ENCODE results near the gene MYRFL. TPM values are rescaled to one million over a fixed set of nuclear protein-coding genes. Genes with fewer than 3 reads are reported as not detected.
A peak's percentile ranks its signal among the peaks of the same experiment; 100 is the strongest.

The MYRFL gene
- total RNA-seq, 1 experiment from 2014 or later, result 3.2 TPM

DNA sequence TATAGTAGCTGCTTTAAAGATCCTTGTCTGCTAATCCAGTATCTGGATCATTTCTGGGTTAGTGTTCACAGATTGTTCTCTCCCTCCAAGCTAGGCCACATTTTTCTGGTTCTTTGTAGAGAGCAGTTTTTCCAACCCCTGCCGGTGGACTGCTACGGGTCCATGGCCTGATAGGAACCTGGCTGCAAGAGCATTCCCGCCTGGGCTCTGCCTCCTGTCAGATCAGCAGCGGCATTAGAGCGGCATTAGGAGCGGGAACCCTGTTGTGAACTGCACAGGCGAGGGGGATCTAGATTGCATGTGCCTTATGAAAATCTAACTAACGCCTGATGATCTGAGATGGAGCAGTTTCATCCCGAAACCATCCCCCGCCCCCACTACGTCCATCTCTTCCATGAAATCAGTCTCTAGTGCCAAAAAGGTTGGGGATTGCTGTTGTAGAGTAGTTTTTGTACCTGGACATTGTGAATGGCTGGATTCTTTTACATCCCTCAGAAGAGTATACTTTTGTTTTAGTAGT is 50.4 kb downstream of the MYRFL start:
- no peaks in the 10 kb centered on the region for H3K9me3 ChIP-seq (ENCODE audit: low read length)
- H3K9ac ChIP-seq (ENCODE audit: low read length), result no peak overlapping the region
- no peaks in the 10 kb centered on the region for H3K27me3 ChIP-seq (ENCODE audit: low read length)
- H3K4me2 ChIP-seq (ENCODE audit: low read depth, low read length, poor library complexity, severe bottlenecking), result no peak overlapping the region
- no peak overlapping the region for H3K4me3 ChIP-seq (ENCODE audit: low read length)
- no peak overlapping the region for H2AFZ ChIP-seq (ENCODE audit: low read length)
- no peaks in the 10 kb centered on the region for H3K79me2 ChIP-seq (ENCODE audit: low read length)
- H3K36me3 ChIP-seq (ENCODE audit: insufficient read depth, low read length), result no peaks in the 10 kb centered on the region
- H3K9me2 ChIP-seq (replicated peaks; ENCODE audit: insufficient read depth, low read length), result no peaks in the 10 kb centered on the region
- H3K4me1 ChIP-seq (ENCODE audit: low read length), result peaks cover 29% of the 10 kb centered on the region
- no peaks in the 10 kb centered on the region for H4K20me1 ChIP-seq (ENCODE audit: insufficient read depth, low read depth, low read length)
- H3K27ac ChIP-seq (ENCODE audit: low read length), result no peak overlapping the region
- DNase-seq, result no peak

GRCh38 chr12:69879007-69879960 is 54.3 kb downstream of the MYRFL start:
- H3K36me3 ChIP-seq (ENCODE audit: insufficient read depth, low read length), result no peaks in the 10 kb centered on the region
- H4K20me1 ChIP-seq (ENCODE audit: insufficient read depth, low read depth, low read length), result no peaks in the 10 kb centered on the region
- H3K27ac ChIP-seq (ENCODE audit: low read length), result no peak overlapping the region
- no peaks in the 10 kb centered on the region for H3K9me3 ChIP-seq (ENCODE audit: low read length)
- H2AFZ ChIP-seq (ENCODE audit: low read length), result peak overlapping the region; percentile 77
- DNase-seq, result peak; percentile 94
- H3K4me2 ChIP-seq (ENCODE audit: low read depth, low read length, poor library complexity, severe bottlenecking), result peak overlapping the region; percentile 49
- peak overlapping the region; percentile 47 for H3K4me3 ChIP-seq (ENCODE audit: low read length)
- H3K27me3 ChIP-seq (ENCODE audit: low read length), result no peaks in the 10 kb centered on the region
- no peaks in the 10 kb centered on the region for H3K9me2 ChIP-seq (replicated peaks; ENCODE audit: insufficient read depth, low read length)
- no peaks in the 10 kb centered on the region for H3K79me2 ChIP-seq (ENCODE audit: low read length)
- peaks cover 36% of the 10 kb centered on the region for H3K4me1 ChIP-seq (ENCODE audit: low read length)
- peak overlapping the region; percentile 49 for H3K9ac ChIP-seq (ENCODE audit: low read length)

DNA sequence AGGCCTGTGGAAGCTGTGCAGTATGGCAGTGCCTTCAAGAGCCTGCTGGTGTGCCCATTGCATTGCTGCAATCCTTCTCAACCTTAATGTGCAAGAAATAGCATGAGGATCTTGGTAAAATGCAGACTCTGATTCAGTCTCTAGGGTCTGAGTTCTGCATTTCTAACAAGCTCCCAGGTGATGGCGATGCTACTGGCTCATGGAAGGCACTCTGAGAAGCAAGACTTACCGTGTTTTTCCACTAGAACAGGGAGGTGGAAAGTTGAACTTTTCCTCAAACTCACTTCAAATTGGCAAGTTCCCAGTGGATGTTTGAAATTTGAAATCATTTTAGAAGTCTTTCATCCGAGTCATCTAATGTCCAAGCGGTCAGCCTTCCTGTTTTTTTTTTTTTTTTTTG is 55.5 kb downstream of the MYRFL start:
- H3K4me2 ChIP-seq (ENCODE audit: low read depth, low read length, poor library complexity, severe bottlenecking), result no peak overlapping the region
- no peaks in the 10 kb centered on the region for H4K20me1 ChIP-seq (ENCODE audit: insufficient read depth, low read depth, low read length)
- H2AFZ ChIP-seq (ENCODE audit: low read length), result peak overlapping the region; percentile 52; the same call in 1 of the 2 replicates
- H3K9me3 ChIP-seq (ENCODE audit: low read length), result no peaks in the 10 kb centered on the region
- no peak overlapping the region for H3K4me3 ChIP-seq (ENCODE audit: low read length)
- DNase-seq, result peak; percentile 80
- H3K36me3 ChIP-seq (ENCODE audit: insufficient read depth, low read length), result no peaks in the 10 kb centered on the region
- no peaks in the 10 kb centered on the region for H3K9me2 ChIP-seq (replicated peaks; ENCODE audit: insufficient read depth, low read length)
- no peak overlapping the region for H3K27ac ChIP-seq (ENCODE audit: low read length)
- no peaks in the 10 kb centered on the region for H3K79me2 ChIP-seq (ENCODE audit: low read length)
- no peaks in the 10 kb centered on the region for H3K27me3 ChIP-seq (ENCODE audit: low read length)
- no peak overlapping the region for H3K9ac ChIP-seq (ENCODE audit: low read length)
- peaks cover 44% of the 10 kb centered on the region for H3K4me1 ChIP-seq (ENCODE audit: low read length)

- Histone ChIP-seq H3K9ac (ENCODE audit: low read length) (no peak overlapping the region), H3K9me3 (ENCODE audit: low read length) (no peaks in the 10 kb centered on the region), H3K4me1 (ENCODE audit: low read length) (peaks cover 50% of the 10 kb centered on the region), H3K79me2 (ENCODE audit: low read length) (no peaks in the 10 kb centered on the region), H3K36me3 (ENCODE audit: insufficient read depth, low read length) (no peaks in the 10 kb centered on the region), H4K20me1 (ENCODE audit: insufficient read depth, low read depth, low read length) (no peaks in the 10 kb centered on the region), H2AFZ (ENCODE audit: low read length) (no peak overlapping the region), H3K27ac (ENCODE audit: low read length) (no peak overlapping the region), H3K27me3 (ENCODE audit: low read length) (no peaks in the 10 kb centered on the region), H3K9me2 (replicated peaks; ENCODE audit: insufficient read depth, low read length) (no peaks in the 10 kb centered on the region), H3K4me3 (ENCODE audit: low read length) (no peak overlapping the region), H3K4me2 (ENCODE audit: low read depth, low read length, poor library complexity, severe bottlenecking) (no peak overlapping the region)
- DNase-seq, result no peak
These were observed 56.7 kb downstream of the MYRFL start for GRCh38 chr12:69881771-69882170.

GRCh38 chr12:69884386-69884785 is 59.4 kb downstream of the MYRFL start:
- Histone ChIP-seq H3K4me1 (ENCODE audit: low read length) (peaks cover 42% of the 10 kb centered on the region), H4K20me1 (ENCODE audit: insufficient read depth, low read depth, low read length) (no peaks in the 10 kb centered on the region), H3K4me2 (ENCODE audit: low read depth, low read length, poor library complexity, severe bottlenecking) (no peak overlapping the region)

GRCh38 chr12:69885658-69886057 is 60.6 kb downstream of the MYRFL start:
- H3K4me2 ChIP-seq (ENCODE audit: low read depth, low read length, poor library complexity, severe bottlenecking), result peak overlapping the region; percentile 27
- no peaks in the 10 kb centered on the region for H3K79me2 ChIP-seq (ENCODE audit: low read length)
- H3K36me3 ChIP-seq (ENCODE audit: insufficient read depth, low read length), result no peaks in the 10 kb centered on the region
- H3K9ac ChIP-seq (ENCODE audit: low read length), result no peak overlapping the region
- peaks cover 30% of the 10 kb centered on the region for H3K4me1 ChIP-seq (ENCODE audit: low read length)
- H3K9me2 ChIP-seq (replicated peaks; ENCODE audit: insufficient read depth, low read length), result no peaks in the 10 kb centered on the region
- H2AFZ ChIP-seq (ENCODE audit: low read length), result no peak overlapping the region
- no peak for DNase-seq
- no peak overlapping the region for H3K27ac ChIP-seq (ENCODE audit: low read length)
- H3K9me3 ChIP-seq (ENCODE audit: low read length), result no peaks in the 10 kb centered on the region
- no peaks in the 10 kb centered on the region for H4K20me1 ChIP-seq (ENCODE audit: insufficient read depth, low read depth, low read length)
- no peaks in the 10 kb centered on the region for H3K27me3 ChIP-seq (ENCODE audit: low read length)
- H3K4me3 ChIP-seq (ENCODE audit: low read length), result no peak overlapping the region

More at GRCh38 chr12:69884386-69884785, 59.4 kb downstream of the MYRFL start:
- Histone ChIP-seq H3K79me2 (ENCODE audit: low read length) (no peaks in the 10 kb centered on the region), H3K36me3 (ENCODE audit: insufficient read depth, low read length) (no peaks in the 10 kb centered on the region), H3K4me3 (ENCODE audit: low read length) (no peak overlapping the region), H3K27ac (ENCODE audit: low read length) (no peak overlapping the region), H3K9ac (ENCODE audit: low read length) (no peak overlapping the region), H3K9me2 (replicated peaks; ENCODE audit: insufficient read depth, low read length) (no peaks in the 10 kb centered on the region), H2AFZ (ENCODE audit: low read length) (no peak overlapping the region), H3K27me3 (ENCODE audit: low read length) (no peaks in the 10 kb centered on the region), H3K9me3 (ENCODE audit: low read length) (no peaks in the 10 kb centered on the region)
- no peak for DNase-seq

GRCh38 chr12:69886109-69886508 is 61.1 kb downstream of the MYRFL start:
- Histone ChIP-seq H2AFZ (ENCODE audit: low read length) (no peak overlapping the region), H3K4me2 (ENCODE audit: low read depth, low read length, poor library complexity, severe bottlenecking) (no peak overlapping the region), H3K27ac (ENCODE audit: low read length) (no peak overlapping the region)

DNA sequence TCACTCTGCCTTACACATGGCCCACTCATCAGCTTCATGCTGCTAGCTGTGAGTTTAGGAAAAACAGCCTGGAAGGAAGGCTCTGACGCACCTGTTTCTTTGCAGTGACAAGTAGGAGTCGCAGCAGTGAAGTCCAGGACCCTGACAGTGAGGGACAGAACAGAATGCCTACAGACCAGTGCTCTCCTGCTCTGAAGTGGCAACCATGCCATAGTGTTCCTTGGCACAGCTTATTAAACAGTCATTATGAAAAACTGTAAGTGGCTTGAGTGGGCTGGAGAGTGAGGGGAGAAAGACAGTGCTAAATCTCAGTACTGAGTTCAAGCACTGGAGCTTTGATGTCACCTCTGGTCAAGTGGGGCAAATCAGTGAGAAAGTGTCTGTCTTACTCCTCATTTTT is 61.7 kb downstream of the MYRFL start:
- H3K4me3 ChIP-seq (ENCODE audit: low read length), result no peak overlapping the region
- H3K9me2 ChIP-seq (replicated peaks; ENCODE audit: insufficient read depth, low read length), result no peaks in the 10 kb centered on the region
- H3K4me1 ChIP-seq (ENCODE audit: low read length), result peaks cover 25% of the 10 kb centered on the region
- H2AFZ ChIP-seq (ENCODE audit: low read length), result no peak overlapping the region
- no peaks in the 10 kb centered on the region for H4K20me1 ChIP-seq (ENCODE audit: insufficient read depth, low read depth, low read length)
- no peaks in the 10 kb centered on the region for H3K79me2 ChIP-seq (ENCODE audit: low read length)
- H3K27me3 ChIP-seq (ENCODE audit: low read length), result no peaks in the 10 kb centered on the region
- no peaks in the 10 kb centered on the region for H3K9me3 ChIP-seq (ENCODE audit: low read length)
- no peak for DNase-seq
- no peaks in the 10 kb centered on the region for H3K36me3 ChIP-seq (ENCODE audit: insufficient read depth, low read length)
- H3K4me2 ChIP-seq (ENCODE audit: low read depth, low read length, poor library complexity, severe bottlenecking), result no peak overlapping the region
- no peak overlapping the region for H3K27ac ChIP-seq (ENCODE audit: low read length)
- no peak overlapping the region for H3K9ac ChIP-seq (ENCODE audit: low read length)

More at GRCh38 chr12:69886109-69886508, 61.1 kb downstream of the MYRFL start:
- Histone ChIP-seq H3K9ac (ENCODE audit: low read length) (no peak overlapping the region), H3K79me2 (ENCODE audit: low read length) (no peaks in the 10 kb centered on the region), H3K36me3 (ENCODE audit: insufficient read depth, low read length) (no peaks in the 10 kb centered on the region), H3K27me3 (ENCODE audit: low read length) (no peaks in the 10 kb centered on the region), H3K9me2 (replicated peaks; ENCODE audit: insufficient read depth, low read length) (no peaks in the 10 kb centered on the region), H3K9me3 (ENCODE audit: low read length) (no peaks in the 10 kb centered on the region), H4K20me1 (ENCODE audit: insufficient read depth, low read depth, low read length) (no peaks in the 10 kb centered on the region), H3K4me1 (ENCODE audit: low read length) (peaks cover 25% of the 10 kb centered on the region), H3K4me3 (ENCODE audit: low read length) (no peak overlapping the region)
- DNase-seq, result no peak

Data from Karpas-422 (cell line).